BE2C (cell line): ENCODE data around the gene CST4.
"Not testable (repeated sequence)": the region's sequence is repeated elsewhere in the genome, so short reads cannot be mapped to it uniquely, and the experiment has no call there.

ENCODE experiments used
- DNase-seq: peaks from one replicate; pipeline ENCODE4 v3.0.0-alpha.2; 2020
- H3K27me3 ChIP-seq: fragments of 250-450 bp; sonication (Bioruptor Pico); 2 replicates; pipeline ENCODE4 v1.5.1; 2020; ENCODE audit warnings: mild to moderate bottlenecking
- H3K36me3 ChIP-seq: fragments of 250-450 bp; sonication (Bioruptor Pico); 2 replicates; pipeline ENCODE4 v1.5.1; 2020; ENCODE audit warnings: mild to moderate bottlenecking
- H3K4me1 ChIP-seq: fragments of 250-450 bp; sonication (Bioruptor Pico); 2 replicates; pipeline ENCODE4 v1.5.1; 2020
- H3K4me3 ChIP-seq: 2 replicates; pipeline ENCODE4 v1.5.1; 2011; ENCODE audit warnings: low read depth, low read length
- H3K9me3 ChIP-seq: fragments of 250-450 bp; sonication (Bioruptor Pico); 2 replicates; pipeline ENCODE4 v1.5.1; 2020
- CTCF ChIP-seq: IDR thresholded peaks from 2 replicates; pipeline ENCODE4 v1.5.1; 2012; ENCODE audit warnings: mild to moderate bottlenecking, low read depth, low read length

Gene CST4

GRCh38 chr20:23663180-23663579, 25.7 kb downstream of the CST4 start:
- Histone ChIP-seq H3K36me3 (no peaks in the 10 kb centered on the region), H3K27me3 (no peaks in the 10 kb centered on the region), H3K4me3 (no peak overlapping the region), H3K4me1 (no peaks in the 10 kb centered on the region), H3K9me3 (no peaks in the 10 kb centered on the region)
- no peak for TF ChIP-seq CTCF
- DNase-seq, result no peak

- Histone ChIP-seq H3K4me3 (no peak overlapping the region), H3K27me3 (no peaks in the 10 kb centered on the region), H3K9me3 (no peaks in the 10 kb centered on the region), H3K4me1 (no peaks in the 10 kb centered on the region), H3K36me3 (no peaks in the 10 kb centered on the region)
- DNase-seq, result no peak
- no peak for TF ChIP-seq CTCF
These were observed 26.5 kb downstream of the CST4 start for GRCh38 chr20:23662276-23662870.

GRCh38 chr20:23661002-23661429, 27.8 kb downstream of the CST4 start:
- no peaks in the 10 kb centered on the region for H3K4me1 ChIP-seq
- no peak for TF ChIP-seq CTCF
- H3K27me3 ChIP-seq, result peaks cover 3% of the 10 kb centered on the region; the same call in 1 of the 2 replicates
- H3K4me3 ChIP-seq, result no peak overlapping the region
- no peak for DNase-seq
- H3K9me3 ChIP-seq, result no peaks in the 10 kb centered on the region
- H3K36me3 ChIP-seq, result no peaks in the 10 kb centered on the region

DNA sequence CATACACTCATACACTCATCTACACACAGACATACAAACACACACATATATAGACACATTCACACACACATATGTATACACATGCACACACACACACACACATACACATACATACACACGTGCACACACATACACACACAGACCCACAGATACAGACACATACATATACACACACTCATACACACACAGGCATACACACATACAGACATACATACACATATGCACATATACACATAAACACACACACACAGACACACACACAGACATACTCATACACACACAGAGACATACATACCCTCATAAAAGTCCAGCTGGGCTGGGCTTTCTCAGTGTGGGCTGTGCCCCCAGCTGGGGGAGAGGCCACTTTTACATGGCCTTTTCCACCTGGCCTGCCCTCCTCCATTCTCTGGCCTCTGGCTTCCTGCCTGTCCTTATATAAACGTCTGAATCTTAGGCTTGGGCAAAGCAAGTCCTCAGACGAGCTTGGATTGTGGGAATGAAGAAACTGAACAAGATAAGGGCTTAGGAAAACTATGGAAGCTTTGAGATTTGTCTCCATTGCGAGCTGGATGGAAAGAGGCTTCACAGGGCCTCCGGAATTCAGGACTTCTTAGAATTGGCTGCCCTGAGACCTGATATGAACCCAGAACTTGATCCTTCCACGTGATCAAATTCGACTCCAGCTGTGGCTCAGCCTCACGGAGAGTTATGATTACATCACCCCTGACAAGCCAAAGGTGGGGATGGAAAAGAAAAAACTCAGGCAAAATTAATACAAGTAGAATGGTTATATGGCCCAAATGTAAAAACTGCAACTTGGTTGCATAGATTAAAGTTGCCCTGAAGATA, 28.6 kb downstream of the CST4 start:
- H3K27me3 ChIP-seq, result peaks cover 3% of the 10 kb centered on the region; the same call in 1 of the 2 replicates

GRCh38 chr20:23659610-23659988, 29.2 kb downstream of the CST4 start:
- H3K4me1 ChIP-seq, H3K36me3 ChIP-seq, H3K27me3 ChIP-seq, H3K4me3 ChIP-seq, H3K9me3 ChIP-seq, DNase-seq: not testable (repeated sequence)

More for the DNA sequence above, 28.6 kb downstream of the CST4 start:
- Histone ChIP-seq H3K4me3 (no peak overlapping the region), H3K36me3 (no peaks in the 10 kb centered on the region), H3K4me1 (no peaks in the 10 kb centered on the region), H3K9me3 (no peaks in the 10 kb centered on the region)
- no peak for TF ChIP-seq CTCF
- no peak for DNase-seq

- TF ChIP-seq CTCF, result no peak
- Histone ChIP-seq H3K4me3 (no peak overlapping the region), H3K4me1 (no peaks in the 10 kb centered on the region), H3K27me3 (peaks cover 3% of the 10 kb centered on the region; the same call in 1 of the 2 replicates), H3K36me3 (no peaks in the 10 kb centered on the region), H3K9me3 (no peaks in the 10 kb centered on the region)
- no peak for DNase-seq
These were observed 29.7 kb downstream of the CST4 start for GRCh38 chr20:23658989-23659609.
